Measurements from ENCODE around the gene UNC45B.
"Not testable (repeated sequence)": the region's sequence is repeated elsewhere in the genome, so short reads cannot be mapped to it uniquely, and the experiment has no call there.

Gene UNC45B

GRCh38 chr17:35214631-35215273, 67.1 kb downstream of the UNC45B start:
- peak; percentile 61 for DNase-seq (ENCODE audit: low spot score)

GRCh38 chr17:35217107-35217506, 69.5 kb downstream of the UNC45B start:
- DNase-seq (ENCODE audit: low spot score), result no peak

GRCh38 chr17:35218915-35219314, 71.3 kb downstream of the UNC45B start:
- DNase-seq (ENCODE audit: low spot score), result no peak

GRCh38 chr17:35222452-35222851, 74.8 kb downstream of the UNC45B start:
- no peak for DNase-seq (ENCODE audit: low spot score)

- DNase-seq (ENCODE audit: low spot score), result no peak
Observed at GRCh38 chr17:35224436-35224835, 76.8 kb downstream of the UNC45B start.

- no peak for DNase-seq (ENCODE audit: low spot score)
Observed at GRCh38 chr17:35227546-35227945, 79.9 kb downstream of the UNC45B start.

- no peak for DNase-seq (ENCODE audit: low spot score)
Observed at GRCh38 chr17:35229638-35230037, 82.0 kb downstream of the UNC45B start.

GRCh38 chr17:35234315-35234714, 86.7 kb downstream of the UNC45B start:
- not testable (repeated sequence) for DNase-seq (ENCODE audit: low spot score)

GRCh38 chr17:35235289-35235688, 87.7 kb downstream of the UNC45B start:
- no peak for DNase-seq (ENCODE audit: low spot score)

GRCh38 chr17:35235917-35236316, 88.3 kb downstream of the UNC45B start:
- peak; percentile 34 for DNase-seq (ENCODE audit: low spot score)

- DNase-seq (ENCODE audit: low spot score), result no peak
Observed at GRCh38 chr17:35236821-35237220, 89.2 kb downstream of the UNC45B start.

- no peak for DNase-seq (ENCODE audit: low spot score)
Observed at GRCh38 chr17:35238821-35239220, 91.2 kb downstream of the UNC45B start.
